K562 (cell line): ENCODE results near the gene RNF11. TPM values are rescaled to one million over a fixed set of nuclear protein-coding genes. Genes with fewer than 3 reads are reported as not detected.

ENCODE experiments used
- CTBP1 ChIP-seq: fragments of 450-650 bp; IDR thresholded peaks from 2 replicates; pipeline ENCODE4 v1.6.1; 2016; ENCODE audit warnings: borderline replicate concordance
- HIVEP1 ChIP-seq: fragments of 250-450 bp; sonication (Bioruptor Pico); IDR thresholded peaks from 2 replicates; pipeline ENCODE4 v1.4.0; 2020; ENCODE audit warnings: mild to moderate bottlenecking
- KAT8 ChIP-seq: fragments of 450-650 bp; IDR thresholded peaks from 2 replicates; pipeline ENCODE4 v1.6.1; 2016; ENCODE audit warnings: low read depth, mild to moderate bottlenecking
- KLF6 ChIP-seq: fragments of 250-450 bp; sonication (Bioruptor Pico); IDR thresholded peaks from 2 replicates; pipeline ENCODE4 v1.4.0; 2020; ENCODE audit warnings: mild to moderate bottlenecking, moderate library complexity, borderline replicate concordance
- MTA1 ChIP-seq: fragments of 450-650 bp; IDR thresholded peaks from 2 replicates; pipeline ENCODE4 v1.6.1; 2017; ENCODE audit warnings: borderline replicate concordance
- NR3C1 ChIP-seq: sonication (generic); formaldehyde crosslinking; IDR thresholded peaks from 2 replicates; pipeline ENCODE4 v1.8.1; 2022; ENCODE audit warnings: missing genetic modification reagents
- RAD21 ChIP-seq, 2 experiments: fragments of 250-450 bp in 1 of 2; fragments of 450-650 bp in 1 of 2; sonication (Bioruptor Pico) in 1 of 2; formaldehyde crosslinking in 1 of 2; IDR thresholded peaks in 1 of 2; conservative IDR thresholded peaks in 1 of 2; 2 replicates each; pipeline versions ENCODE4 v1.4.0 to v1.8.0; 2020 to 2022; ENCODE audit warnings: mild to moderate bottlenecking in 2 of 2, moderate library complexity in 1 of 2
- TRIM28 ChIP-seq: fragments of 450-650 bp; IDR thresholded peaks from 2 replicates; pipeline ENCODE4 v1.6.1; 2017
- ZBTB7A ChIP-seq: IDR thresholded peaks from 2 replicates; pipeline ENCODE4 v1.6.1; 2011; ENCODE audit warnings: low read depth, mild to moderate bottlenecking, low read length, moderate library complexity, borderline replicate concordance; ENCODE audit not compliant: control insufficient read depth
- polyA plus RNA-seq, 8 experiments: library from polyadenylated mRNA; depleted of rRNA in 4 of 8; stranded (reverse) in 5 of 8; unstranded in 3 of 8; fragments of >200 nt; fragmentation: Nextera tagmentation in 2 of 8; fragmentation: Illumina TruSeq in 1 of 8; extraction: Ambion mirVana in 2 of 8; extraction: Trizol in 1 of 8; gene quantifications; 2 replicates each; pipeline versions ENCODE4 v1.2.1 to v1.2.3, GENCODE V29; 2011 to 2014; ENCODE audit warnings: inconsistent platforms in 1 of 8, missing spikeins in 1 of 8
- total RNA-seq, 7 experiments: library from RNA; depleted of rRNA in 6 of 7; stranded (reverse); fragments of >200 nt in 6 of 7; fragmentation: Illumina TruSeq in 2 of 7; extraction: Trizol in 2 of 7; gene quantifications; 2 replicates each; pipeline versions ENCODE4 v1.2.1 to v1.2.3, GENCODE V29; 2011 to 2021; ENCODE audit warnings: low replicate concordance in 1 of 7
- TF ChIP-seq, protein P1 (sequence below): fragments of 450-650 bp; IDR thresholded peaks from 2 replicates; pipeline ENCODE4 v1.6.1; 2016; ENCODE audit warnings: mild to moderate bottlenecking, moderate library complexity

The RNF11 gene
- total and polyA plus RNA-seq, 9 of the 15 experiments (the other 6 are each of a cell fraction or from before 2014, with no cell fraction given) = 5.7 to 34.3 (median 23.1) TPM

DNA sequence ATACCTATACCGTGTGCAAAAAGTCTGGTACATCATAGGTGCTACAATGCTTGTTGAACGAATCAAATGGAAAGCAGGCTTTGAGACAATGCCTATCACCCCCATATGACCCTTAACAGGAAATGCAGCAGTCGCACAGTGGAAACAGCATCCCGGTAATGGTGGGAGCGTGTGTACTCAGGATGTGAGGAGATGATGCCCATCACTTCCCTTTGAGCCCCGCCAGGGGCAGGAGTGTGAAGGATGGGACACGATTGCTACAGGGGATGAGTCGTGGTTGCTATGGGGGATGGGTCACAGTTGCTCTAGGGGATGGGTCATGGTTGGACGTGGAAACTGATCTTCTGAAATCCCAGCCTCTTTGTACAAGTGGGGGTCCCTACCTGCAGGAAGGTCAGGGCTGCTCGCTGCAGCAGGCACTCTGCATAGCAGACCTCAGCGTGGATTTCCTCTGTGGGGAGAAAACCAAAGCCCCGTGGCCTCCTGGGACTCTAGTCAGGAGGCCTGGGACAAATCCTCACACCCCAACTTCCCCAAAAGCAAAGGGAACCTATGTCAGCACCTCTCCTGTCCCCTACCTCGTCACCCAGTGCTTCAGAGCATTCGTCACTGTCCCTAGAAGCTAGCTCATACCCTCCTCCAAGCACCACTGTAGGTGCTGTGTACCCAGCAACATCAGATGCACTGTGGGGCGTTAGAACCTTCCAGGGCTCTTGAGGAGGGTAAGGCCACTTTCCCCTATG lies 75.0 kb downstream of the RNF11 start (continued):
- TF ChIP-seq, protein P1, sequence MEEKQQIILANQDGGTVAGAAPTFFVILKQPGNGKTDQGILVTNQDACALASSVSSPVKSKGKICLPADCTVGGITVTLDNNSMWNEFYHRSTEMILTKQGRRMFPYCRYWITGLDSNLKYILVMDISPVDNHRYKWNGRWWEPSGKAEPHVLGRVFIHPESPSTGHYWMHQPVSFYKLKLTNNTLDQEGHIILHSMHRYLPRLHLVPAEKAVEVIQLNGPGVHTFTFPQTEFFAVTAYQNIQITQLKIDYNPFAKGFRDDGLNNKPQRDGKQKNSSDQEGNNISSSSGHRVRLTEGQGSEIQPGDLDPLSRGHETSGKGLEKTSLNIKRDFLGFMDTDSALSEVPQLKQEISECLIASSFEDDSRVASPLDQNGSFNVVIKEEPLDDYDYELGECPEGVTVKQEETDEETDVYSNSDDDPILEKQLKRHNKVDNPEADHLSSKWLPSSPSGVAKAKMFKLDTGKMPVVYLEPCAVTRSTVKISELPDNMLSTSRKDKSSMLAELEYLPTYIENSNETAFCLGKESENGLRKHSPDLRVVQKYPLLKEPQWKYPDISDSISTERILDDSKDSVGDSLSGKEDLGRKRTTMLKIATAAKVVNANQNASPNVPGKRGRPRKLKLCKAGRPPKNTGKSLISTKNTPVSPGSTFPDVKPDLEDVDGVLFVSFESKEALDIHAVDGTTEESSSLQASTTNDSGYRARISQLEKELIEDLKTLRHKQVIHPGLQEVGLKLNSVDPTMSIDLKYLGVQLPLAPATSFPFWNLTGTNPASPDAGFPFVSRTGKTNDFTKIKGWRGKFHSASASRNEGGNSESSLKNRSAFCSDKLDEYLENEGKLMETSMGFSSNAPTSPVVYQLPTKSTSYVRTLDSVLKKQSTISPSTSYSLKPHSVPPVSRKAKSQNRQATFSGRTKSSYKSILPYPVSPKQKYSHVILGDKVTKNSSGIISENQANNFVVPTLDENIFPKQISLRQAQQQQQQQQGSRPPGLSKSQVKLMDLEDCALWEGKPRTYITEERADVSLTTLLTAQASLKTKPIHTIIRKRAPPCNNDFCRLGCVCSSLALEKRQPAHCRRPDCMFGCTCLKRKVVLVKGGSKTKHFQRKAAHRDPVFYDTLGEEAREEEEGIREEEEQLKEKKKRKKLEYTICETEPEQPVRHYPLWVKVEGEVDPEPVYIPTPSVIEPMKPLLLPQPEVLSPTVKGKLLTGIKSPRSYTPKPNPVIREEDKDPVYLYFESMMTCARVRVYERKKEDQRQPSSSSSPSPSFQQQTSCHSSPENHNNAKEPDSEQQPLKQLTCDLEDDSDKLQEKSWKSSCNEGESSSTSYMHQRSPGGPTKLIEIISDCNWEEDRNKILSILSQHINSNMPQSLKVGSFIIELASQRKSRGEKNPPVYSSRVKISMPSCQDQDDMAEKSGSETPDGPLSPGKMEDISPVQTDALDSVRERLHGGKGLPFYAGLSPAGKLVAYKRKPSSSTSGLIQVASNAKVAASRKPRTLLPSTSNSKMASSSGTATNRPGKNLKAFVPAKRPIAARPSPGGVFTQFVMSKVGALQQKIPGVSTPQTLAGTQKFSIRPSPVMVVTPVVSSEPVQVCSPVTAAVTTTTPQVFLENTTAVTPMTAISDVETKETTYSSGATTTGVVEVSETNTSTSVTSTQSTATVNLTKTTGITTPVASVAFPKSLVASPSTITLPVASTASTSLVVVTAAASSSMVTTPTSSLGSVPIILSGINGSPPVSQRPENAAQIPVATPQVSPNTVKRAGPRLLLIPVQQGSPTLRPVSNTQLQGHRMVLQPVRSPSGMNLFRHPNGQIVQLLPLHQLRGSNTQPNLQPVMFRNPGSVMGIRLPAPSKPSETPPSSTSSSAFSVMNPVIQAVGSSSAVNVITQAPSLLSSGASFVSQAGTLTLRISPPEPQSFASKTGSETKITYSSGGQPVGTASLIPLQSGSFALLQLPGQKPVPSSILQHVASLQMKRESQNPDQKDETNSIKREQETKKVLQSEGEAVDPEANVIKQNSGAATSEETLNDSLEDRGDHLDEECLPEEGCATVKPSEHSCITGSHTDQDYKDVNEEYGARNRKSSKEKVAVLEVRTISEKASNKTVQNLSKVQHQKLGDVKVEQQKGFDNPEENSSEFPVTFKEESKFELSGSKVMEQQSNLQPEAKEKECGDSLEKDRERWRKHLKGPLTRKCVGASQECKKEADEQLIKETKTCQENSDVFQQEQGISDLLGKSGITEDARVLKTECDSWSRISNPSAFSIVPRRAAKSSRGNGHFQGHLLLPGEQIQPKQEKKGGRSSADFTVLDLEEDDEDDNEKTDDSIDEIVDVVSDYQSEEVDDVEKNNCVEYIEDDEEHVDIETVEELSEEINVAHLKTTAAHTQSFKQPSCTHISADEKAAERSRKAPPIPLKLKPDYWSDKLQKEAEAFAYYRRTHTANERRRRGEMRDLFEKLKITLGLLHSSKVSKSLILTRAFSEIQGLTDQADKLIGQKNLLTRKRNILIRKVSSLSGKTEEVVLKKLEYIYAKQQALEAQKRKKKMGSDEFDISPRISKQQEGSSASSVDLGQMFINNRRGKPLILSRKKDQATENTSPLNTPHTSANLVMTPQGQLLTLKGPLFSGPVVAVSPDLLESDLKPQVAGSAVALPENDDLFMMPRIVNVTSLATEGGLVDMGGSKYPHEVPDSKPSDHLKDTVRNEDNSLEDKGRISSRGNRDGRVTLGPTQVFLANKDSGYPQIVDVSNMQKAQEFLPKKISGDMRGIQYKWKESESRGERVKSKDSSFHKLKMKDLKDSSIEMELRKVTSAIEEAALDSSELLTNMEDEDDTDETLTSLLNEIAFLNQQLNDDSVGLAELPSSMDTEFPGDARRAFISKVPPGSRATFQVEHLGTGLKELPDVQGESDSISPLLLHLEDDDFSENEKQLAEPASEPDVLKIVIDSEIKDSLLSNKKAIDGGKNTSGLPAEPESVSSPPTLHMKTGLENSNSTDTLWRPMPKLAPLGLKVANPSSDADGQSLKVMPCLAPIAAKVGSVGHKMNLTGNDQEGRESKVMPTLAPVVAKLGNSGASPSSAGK = no peak
- no peak for TF ChIP-seq KAT8
- TF ChIP-seq HIVEP1 (CRISPR knock-in tag) = no peak
- no peak for TF ChIP-seq KLF6 (CRISPR knock-in tag)
- TF ChIP-seq CTBP1 = peak; percentile 38; the same call in 1 of the 2 replicates
- TF ChIP-seq RAD21 (CRISPR knock-in tag; conservative IDR thresholded peaks at IDR 0.05 in 1 of 2, IDR thresholded peaks at IDR 0.05 in 1 of 2) = 0 out of 4 replicates have a peak, but pooled peaks of 1 of the 2 experiments have one; percentile 10
- no peak for TF ChIP-seq MTA1
- no peak for TF ChIP-seq ZBTB7A
- no peak for TF ChIP-seq TRIM28
- no peak for TF ChIP-seq NR3C1 (CRISPR knock-in tag)
